HG02759 (cell line): ENCODE measurements around the gene SCUBE2.
"Not testable (repeated sequence)": the region's sequence is repeated elsewhere in the genome, so short reads cannot be mapped to it uniquely, and the experiment has no call there.

Experiments used
- ATAC-seq: cut with Tn5 transposase; IDR thresholded peaks from one replicate; pipeline ENCODE4 v1.9.1; 2021; ENCODE audit warnings: mild to moderate bottlenecking, moderate library complexity; ENCODE audit not compliant: unreplicated experiment

The SCUBE2 gene

DNA sequence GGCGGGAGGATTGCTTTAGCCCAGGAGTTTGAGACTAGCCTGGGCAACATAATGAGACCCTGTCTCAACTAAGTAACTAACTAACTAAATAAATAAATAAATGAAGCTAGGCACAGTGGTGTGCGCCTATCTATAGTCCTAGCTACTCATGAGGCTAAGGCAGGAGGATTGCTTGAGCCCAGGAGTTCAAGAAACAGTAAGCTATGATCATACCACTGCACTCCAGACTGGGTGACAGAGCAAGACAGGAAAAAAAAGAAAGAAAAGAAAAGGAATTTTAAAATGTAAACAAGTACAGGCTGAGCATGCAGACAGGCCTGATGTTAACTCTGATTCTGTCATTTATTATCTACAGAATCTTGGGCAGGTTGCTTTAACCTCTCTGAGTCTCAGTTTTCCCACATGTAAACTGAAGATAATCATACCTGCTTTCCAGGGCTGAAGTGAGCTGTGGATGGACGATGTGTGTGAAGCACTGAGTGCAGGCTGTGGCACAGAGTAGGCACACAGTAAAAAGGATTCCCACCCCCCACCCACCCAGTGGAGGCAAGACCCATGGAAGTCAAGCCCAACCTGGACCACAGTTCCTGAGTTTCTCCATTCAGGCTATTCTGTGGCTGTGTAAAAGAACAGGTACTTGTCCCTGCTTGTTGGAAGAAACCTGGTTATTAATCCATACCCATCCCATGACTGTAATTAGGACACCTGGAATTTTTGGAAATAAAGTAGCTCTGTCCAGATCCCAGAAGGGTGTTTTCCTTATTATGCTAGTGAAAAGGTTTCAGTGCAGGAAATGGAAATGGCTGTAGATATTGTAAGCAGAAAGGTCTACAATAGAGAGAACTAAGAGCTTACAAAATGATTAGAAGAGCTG, 18.7 kb upstream of the SCUBE2 start:
- ATAC-seq, result no peak

DNA sequence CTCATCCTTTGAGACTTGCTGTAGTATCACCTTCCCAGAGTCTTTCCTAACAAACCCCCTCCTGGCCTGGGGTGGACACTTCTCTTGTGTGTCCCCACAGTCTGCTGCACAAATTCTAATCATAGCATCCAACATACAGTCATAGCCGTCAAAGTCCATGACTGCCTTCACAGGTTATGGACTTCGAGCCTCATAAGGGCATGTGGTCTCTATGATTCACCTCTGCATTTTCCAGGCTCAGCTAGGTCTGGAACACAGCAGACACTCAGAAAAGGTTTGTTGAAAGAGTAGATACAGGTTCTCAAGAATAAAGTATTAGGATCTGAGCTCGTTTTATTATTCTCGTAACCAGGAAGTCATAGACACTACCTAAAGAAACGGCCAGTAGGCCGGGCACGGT, 13.2 kb upstream of the SCUBE2 start:
- ATAC-seq, result no peak

DNA sequence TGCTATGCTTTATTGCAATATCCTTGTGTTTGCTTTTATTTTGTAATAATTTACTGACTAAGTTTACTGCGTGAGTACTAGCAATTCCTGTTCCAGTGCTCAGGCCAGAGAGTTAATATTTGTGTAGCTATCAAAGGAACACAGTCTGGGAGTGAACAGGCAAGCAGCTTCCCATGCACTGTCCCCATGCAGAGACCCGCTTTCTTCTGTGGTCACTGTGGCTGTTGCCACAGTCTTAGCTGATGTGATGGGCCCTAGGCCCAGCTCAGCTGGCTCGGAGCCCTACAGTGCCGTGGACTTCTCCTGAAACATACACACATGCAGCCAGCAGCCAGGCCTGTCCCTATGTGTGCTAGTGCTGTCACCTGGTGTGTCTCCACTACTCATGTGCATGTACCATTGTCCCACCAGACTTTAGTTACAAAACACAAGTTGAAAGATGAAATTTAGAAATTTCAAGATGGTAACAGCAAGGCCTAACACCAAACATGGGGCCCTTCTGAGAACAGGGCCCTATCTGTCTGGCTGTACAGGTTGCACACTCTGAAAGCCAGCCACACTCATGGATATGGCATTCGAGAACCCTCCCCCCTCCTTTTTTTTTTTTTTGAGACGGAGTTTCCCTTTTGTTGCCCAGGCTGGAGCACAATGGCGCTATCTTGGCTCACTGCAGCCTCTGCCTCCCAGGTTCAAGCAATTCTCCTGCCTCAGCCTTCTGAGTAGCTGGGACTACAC, 12.3 kb upstream of the SCUBE2 start:
- no peak for ATAC-seq

- no peak for ATAC-seq
Observed at GRCh38 chr11:9099617-9100016, 8.2 kb upstream of the SCUBE2 start.

- ATAC-seq, result not testable (repeated sequence)
Observed at GRCh38 chr11:9098455-9098854, 7.1 kb upstream of the SCUBE2 start.

DNA sequence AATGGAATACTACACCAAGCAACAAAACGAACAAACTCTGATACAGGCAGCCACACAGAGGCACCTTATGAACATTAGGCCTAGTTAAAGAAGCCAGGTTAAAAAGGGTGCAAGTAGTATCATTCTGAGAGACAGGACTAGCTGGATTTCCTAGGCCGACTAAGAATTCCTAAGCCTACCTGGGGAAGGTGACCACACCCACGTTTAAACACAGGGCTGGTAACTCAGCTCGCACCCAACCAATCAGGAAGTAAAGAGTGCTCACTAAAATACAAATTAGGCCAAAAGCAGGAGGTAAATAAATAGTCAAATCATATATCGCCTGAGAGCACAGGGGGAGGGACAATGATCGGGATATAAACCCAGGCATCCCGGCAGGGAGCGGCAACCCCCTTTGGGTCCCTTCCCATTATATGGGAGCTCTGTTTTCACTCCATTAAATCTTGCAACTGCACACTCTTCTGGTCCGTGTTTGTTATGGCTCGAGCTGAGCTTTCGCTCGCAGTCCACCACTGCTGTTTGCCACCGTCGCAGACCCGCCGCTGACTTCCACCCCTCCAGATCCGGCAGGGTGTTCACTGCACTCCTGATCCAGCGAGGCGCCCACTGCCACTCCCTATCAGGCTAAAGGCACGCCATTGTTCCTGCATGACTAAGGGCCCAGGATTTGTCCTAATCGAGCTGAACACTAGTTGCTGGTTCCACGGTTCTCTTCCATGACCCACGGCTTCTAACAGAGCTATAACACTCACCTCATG, 6.0 kb upstream of the SCUBE2 start:
- ATAC-seq, result not testable (repeated sequence)

DNA sequence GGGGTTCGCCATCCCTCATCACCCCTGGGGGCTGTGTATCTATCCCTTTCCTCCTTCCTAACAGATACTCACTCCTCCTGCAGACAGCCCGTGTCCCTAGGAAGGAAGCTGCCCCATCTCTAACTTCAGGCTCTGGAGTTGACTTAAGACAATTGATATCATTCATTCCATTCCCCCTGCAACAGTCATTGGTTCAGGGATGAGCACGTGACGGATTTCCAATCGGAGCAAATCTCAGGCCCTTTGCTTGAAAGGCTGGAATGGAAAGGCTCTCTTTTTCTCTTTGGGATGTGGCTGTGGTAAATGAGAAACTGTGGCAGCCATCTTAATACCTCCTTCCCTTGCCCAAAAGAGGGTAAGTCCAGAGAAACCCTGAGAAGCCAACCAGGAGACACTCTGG, 5.0 kb upstream of the SCUBE2 start:
- no peak for ATAC-seq

GRCh38 chr11:9095421-9095820, 4.0 kb upstream of the SCUBE2 start:
- ATAC-seq, result no peak

DNA sequence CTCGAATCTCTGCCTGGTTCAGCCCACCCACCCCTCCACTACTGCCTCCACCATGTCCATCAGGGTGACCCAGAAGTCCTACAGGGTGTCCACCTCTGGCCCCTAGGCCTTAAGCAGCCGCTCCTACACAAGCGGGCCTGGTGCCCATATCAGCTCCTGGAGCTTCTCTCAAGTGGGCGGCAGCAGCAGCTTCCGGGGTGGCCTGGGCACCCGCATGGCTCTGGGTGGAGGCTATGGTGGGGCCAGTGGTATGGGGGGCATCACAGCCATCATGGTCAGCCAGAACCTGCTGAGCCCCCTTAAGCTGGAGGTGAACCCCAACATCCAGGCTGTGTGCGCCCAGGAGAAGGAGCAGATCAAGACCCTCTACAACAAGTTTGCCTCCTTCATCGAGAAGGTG, 3.0 kb upstream of the SCUBE2 start:
- no peak for ATAC-seq

DNA sequence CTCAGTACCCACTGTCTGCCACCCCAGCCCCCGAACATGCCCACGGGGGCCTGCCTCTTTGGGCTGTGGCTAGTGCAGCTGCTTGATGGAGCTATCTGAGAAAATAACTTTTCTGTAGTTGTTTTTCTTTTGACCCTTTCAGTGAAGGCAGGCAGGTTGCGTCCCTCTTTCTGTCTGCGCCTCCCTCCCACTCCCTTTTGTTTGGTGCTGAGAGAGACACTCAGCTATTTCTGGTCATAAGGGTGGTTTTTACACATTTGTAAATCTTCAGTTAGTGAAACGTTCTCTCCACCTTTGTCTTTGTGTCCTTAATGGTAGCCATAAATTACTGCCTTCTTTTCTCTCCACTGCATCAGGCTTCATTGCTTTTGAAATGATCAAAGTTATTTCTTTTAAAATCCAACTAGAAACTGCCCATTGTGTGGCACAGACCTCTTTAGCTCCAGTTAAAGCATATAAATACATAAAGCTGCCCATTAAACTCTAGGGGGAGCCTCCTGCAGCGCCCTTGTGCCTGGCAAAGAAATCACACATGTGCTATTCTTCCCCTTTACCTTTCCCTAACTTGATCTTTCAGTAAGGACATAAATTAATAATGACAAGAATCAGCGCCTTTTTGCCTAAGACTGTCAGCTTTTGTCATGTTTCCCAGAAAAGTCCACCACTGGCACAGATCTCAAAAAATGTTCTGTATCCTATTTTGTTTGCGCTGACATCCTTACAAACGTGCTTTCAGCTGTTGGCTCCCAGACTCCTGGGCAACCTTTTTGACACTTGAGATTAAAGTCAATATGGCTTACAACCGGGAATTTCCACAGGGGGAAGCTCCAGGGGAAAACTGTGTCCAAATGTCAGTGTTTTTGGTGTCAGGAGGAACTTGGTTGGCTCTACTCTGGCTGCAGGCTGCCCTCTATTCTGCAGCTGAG, 1.7 kb upstream of the SCUBE2 start:
- ATAC-seq, result no peak

DNA sequence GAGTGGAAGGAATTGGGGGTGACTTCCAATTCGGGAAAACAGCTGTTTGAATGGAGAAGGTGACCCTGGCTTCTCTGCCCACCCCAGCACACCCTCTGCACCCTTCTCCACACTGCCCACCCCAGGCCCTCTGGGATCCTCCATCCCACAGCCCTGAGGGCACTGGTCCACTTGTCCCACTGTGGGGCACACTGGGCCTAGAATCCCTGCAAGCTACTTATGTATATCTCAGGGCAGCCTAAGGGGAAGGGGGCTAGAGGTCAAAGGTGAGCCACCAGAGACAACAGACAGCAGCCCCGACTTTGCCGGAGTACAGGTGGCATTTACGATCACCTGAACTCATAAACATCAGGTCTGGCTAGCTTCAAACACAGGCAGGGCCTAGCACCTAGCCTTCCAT, 673 bp upstream of the SCUBE2 start:
- ATAC-seq, result no peak

- ATAC-seq, result no peak
Observed at GRCh38 chr11:9090488-9091043, 833 bp downstream of the SCUBE2 start.

GRCh38 chr11:9089636-9090035, 1.8 kb downstream of the SCUBE2 start:
- no peak for ATAC-seq

- no peak for ATAC-seq
Observed at GRCh38 chr11:9089061-9089460, 2.3 kb downstream of the SCUBE2 start.

DNA sequence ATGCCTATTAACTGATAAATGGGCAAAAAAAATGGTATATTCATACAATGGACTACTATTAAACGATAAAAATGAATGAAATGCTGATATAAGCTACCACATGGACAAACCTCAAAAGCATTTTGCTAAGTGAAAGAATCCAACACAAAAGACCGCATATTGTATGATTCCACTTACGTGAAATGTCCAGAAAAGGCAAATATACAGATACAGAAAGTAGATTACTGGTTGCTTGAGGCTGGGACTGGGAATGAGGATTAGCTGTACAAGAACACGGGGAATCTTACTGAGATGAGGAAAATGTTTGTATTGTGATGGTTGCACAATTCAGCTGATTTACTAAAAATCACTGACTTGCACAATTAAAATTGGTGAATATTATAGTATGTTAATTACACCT, 8.8 kb downstream of the SCUBE2 start:
- ATAC-seq, result no peak

DNA sequence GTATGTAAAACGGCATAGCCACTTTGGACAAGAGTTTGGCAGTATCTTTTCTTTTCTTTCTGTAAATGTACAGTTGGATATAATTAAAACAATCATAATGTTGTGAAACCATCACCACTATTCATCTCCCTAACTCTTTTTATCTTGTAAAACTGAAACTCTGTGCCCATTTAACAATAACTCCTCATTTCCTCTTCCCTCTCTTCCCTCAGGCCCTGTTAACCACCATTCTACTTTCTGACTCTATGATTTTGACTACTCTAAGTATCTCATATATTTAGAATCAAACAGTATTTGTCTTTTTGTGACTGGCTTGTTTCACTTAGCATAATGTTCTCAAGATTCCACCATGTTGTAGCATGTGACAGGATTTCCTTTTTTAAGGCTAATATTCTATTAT, 10.2 kb downstream of the SCUBE2 start:
- ATAC-seq, result no peak

- no peak for ATAC-seq
Observed at GRCh38 chr11:9078113-9079086, 13.0 kb downstream of the SCUBE2 start.

DNA sequence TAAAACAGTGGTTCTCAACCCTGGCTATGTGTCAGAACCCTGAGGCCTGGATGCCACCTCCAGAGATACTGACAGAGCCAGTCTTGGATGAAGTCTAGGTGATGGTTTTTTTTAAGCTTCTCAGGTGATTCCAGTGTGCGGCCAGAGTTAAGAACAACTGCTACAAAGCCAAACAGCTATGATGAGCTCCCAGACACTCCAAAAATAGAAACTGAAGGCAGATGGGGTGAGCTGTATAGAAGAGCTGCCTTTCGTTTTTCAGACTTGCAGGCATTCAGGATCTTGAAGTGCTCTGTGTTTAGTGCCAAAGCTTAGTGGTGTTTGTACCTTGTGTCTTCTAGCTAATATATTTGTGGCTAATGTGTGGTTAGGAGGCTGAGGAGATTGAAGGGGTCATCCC, 14.2 kb downstream of the SCUBE2 start:
- no peak for ATAC-seq

DNA sequence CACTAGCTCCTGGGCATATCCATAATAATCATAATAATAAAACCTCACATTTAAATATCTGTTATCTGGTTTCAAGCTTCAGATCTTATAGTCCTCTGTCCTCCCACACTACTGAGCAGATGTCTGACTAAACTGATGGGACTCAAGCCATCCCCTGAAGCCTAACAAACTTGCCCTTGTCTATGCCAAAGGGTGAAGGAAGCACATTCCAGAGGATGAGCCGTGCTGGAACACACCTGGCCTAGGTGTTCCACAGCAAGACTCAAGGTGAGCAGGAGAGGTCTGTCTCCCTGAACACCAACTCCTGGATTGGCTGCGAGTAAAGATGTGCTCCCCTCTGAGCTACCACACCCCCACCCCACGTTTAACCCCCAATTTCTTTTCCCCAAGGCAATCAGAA, 14.7 kb downstream of the SCUBE2 start:
- no peak for ATAC-seq
